ENCODE results near the gene ASB3.
"Not testable (repeated sequence)": the region's sequence is repeated elsewhere in the genome, so short reads cannot be mapped to it uniquely, and the experiment has no call there.

DNA sequence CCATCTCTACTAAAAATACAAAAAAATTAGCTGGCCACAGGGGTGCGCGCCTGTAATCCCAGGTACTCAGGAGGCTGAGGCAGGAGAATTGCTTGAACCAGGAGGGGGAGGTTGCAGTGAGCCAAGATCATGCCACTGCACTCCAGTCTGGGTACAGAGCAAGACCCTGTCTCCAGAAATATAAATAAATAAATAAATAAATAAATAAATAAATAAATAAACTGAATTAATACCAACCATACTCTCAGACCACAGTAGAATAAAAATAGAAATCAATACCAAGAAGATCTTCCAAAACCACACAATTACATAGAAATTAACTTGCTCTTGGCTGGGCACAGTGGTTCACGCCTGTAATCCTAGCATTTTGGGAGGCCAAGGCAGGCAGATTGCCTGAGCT, 65.8 kb downstream of the ASB3 start:
- TF ChIP-seq, protein P1, sequence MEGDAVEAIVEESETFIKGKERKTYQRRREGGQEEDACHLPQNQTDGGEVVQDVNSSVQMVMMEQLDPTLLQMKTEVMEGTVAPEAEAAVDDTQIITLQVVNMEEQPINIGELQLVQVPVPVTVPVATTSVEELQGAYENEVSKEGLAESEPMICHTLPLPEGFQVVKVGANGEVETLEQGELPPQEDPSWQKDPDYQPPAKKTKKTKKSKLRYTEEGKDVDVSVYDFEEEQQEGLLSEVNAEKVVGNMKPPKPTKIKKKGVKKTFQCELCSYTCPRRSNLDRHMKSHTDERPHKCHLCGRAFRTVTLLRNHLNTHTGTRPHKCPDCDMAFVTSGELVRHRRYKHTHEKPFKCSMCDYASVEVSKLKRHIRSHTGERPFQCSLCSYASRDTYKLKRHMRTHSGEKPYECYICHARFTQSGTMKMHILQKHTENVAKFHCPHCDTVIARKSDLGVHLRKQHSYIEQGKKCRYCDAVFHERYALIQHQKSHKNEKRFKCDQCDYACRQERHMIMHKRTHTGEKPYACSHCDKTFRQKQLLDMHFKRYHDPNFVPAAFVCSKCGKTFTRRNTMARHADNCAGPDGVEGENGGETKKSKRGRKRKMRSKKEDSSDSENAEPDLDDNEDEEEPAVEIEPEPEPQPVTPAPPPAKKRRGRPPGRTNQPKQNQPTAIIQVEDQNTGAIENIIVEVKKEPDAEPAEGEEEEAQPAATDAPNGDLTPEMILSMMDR (IDR thresholded peaks at IDR 0.05), result not testable (repeated sequence)
- not testable (repeated sequence) for TF ChIP-seq POLR2A (IDR thresholded peaks at IDR 0.05)

Measured in thyroid gland (tissue), 4 donors.